Fibroblast of skin of right quadriceps (primary cell): Measurements from ENCODE around the gene HMOX1.
"Not testable (repeated sequence)": the region's sequence is repeated elsewhere in the genome, so short reads cannot be mapped to it uniquely, and the experiment has no call there.

Experiments used
- DNase-seq: peaks from one replicate; pipeline ENCODE4 v3.0.0-alpha.2; 2013

HMOX1 gene

DNA sequence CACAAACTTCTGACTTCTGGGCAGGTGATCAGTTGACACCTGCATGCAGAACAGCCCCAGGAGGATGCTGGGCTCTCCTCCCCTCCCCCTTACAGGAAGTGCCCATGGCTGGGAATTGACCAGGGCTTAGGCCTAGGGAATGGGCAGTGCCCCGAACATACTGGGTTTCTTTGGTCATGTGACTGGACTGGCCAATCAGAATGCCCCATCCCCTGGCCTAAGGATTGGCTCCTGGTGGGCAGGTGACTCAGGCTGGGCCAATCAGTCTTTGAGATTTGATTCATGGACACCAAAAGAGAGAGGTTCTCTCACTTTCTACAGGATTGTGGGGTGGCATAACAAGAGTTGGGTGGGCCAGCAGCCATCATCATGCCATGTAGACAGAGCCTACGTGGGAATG, 56.2 kb downstream of the HMOX1 start:
- DNase-seq, result no peak

DNA sequence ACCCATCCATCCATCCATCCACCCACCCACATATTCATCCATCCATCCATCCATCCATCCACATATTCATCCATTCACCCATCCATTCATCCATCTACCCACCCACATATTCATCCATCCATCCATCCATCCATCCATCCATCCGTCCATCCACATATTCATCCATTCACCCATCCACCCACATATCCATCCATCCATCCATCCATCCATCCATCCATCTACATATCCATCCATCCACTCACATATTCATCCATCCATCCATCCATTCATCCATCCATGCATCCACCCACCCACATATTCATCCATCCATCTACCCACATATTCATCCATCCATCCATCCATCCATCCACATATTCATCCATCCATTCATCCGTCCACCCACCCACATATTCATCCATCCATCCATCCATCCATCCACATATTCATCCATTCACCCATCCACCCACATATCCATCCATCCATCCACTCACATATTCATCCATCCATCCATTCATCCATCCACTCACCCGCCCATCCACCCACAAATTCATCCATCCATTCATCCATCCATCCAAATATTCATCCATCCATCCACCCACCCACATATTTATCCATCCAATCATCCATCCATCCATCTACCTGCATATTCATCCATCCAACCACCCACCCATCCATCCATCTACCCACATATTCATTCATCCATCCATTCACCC, 57.9 kb downstream of the HMOX1 start:
- not testable (repeated sequence) for DNase-seq

- no peak for DNase-seq
These were observed 58.4 kb downstream of the HMOX1 start for GRCh38 chr22:35439365-35439717.

DNA sequence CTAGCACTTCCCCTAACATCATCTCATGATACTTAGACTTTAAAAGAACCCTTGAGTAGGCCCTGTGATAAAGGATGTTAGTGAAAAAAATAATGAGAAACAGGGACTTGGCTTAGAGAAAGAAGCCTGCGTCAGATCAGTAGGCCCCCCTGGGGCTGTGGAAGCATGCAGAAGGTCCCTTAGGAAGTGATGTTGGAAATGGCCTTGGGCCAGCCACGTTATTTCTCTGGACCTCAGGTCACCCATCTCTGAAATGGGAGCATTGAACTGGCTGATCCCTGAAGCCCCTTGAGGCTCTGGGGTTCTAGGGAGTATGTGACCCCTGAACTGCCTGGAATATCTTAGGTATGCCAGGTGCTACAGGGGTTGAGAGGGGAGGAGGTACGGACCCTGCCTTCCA, 59.2 kb downstream of the HMOX1 start:
- no peak for DNase-seq

- no peak for DNase-seq
These were observed 60.7 kb downstream of the HMOX1 start for GRCh38 chr22:35441489-35442100.

DNA sequence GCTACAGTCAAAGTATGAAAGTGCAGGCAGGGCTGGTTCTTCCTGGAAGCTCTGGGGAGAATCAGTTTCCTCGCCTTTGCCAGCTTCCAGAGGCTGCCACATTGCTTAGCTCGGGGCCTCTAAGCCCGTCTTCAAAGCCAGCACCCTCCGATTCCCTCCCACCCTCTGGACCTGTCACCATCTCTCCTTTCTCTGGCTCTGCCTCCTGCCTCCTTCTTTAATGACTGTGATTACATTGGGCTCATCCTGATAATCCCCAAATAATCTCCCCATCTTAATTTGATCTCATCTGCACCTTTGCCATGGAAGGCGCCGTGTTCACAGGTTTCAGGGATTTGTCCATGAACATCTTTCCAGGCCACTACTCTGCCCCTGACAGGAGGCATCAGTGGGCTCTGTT, 61.6 kb downstream of the HMOX1 start:
- no peak for DNase-seq

- no peak for DNase-seq
These were observed 62.4 kb downstream of the HMOX1 start for GRCh38 chr22:35443338-35443737.
